Tibial nerve (tissue), 4 donors: ENCODE data around the gene STAC3. TPM values are rescaled to one million over a fixed set of nuclear protein-coding genes. Genes with fewer than 3 reads are reported as not detected.

Experiments
- DNase-seq, 2 donors: peaks; one replicate each; pipeline ENCODE4 v3.0.0-alpha.2; 2019; ENCODE audit warnings: low spot score in 2 of 2
- H3K27ac ChIP-seq, 4 donors: fragments of 200-600 bp; sonication (generic) in 3 of 4; one replicate each; pipeline ENCODE4 v1.5.1; 2017 to 2019; ENCODE audit warnings: mild to moderate bottlenecking in 1 of 4
- H3K27me3 ChIP-seq, 2 donors: fragments of 200-600 bp; sonication (generic) in 1 of 2; one replicate each; pipeline versions ENCODE4 v1.5.1 to v1.6.0; 2017 to 2019
- H3K36me3 ChIP-seq, 3 donors: fragments of 200-600 bp; sonication (generic); one replicate each; pipeline ENCODE4 v1.5.1; 2018 to 2019
- H3K4me1 ChIP-seq, 4 donors: fragments of 200-600 bp; sonication (generic) in 3 of 4; one replicate each; pipeline ENCODE4 v1.5.1; 2017 to 2019
- H3K4me3 ChIP-seq, 4 donors: fragments of 200-600 bp; sonication (generic) in 3 of 4; one replicate each; pipeline ENCODE4 v1.5.1; 2017 to 2019; ENCODE audit warnings: mild to moderate bottlenecking in 1 of 4, moderate library complexity in 1 of 4
- H3K9me3 ChIP-seq, 4 donors: fragments of 200-600 bp; sonication (generic) in 3 of 4; one replicate each; pipeline ENCODE4 v1.5.1; 2017 to 2019
- CTCF ChIP-seq, 5 experiments: fragments of 200-600 bp in 3 of 5; fragments of 450-650 bp in 2 of 5; sonication (generic) in 3 of 5; IDR thresholded peaks; one replicate each; pipeline ENCODE4 v1.5.1; 2016 to 2019; ENCODE audit warnings: antibody characterized with exemption in 5 of 5, mild to moderate bottlenecking in 3 of 5, moderate library complexity in 2 of 5
- EP300 ChIP-seq, 2 donors: sonication (generic); formaldehyde crosslinking; IDR thresholded peaks; one replicate each; pipeline ENCODE4 v1.6.1; 2017; ENCODE audit warnings: antibody characterized with exemption in 2 of 2, mild to moderate bottlenecking in 1 of 2
- POLR2A ChIP-seq, 2 donors: fragments of 450-650 bp; IDR thresholded peaks; one replicate each; pipeline ENCODE4 v1.6.1; 2017; ENCODE audit warnings: antibody characterized with exemption in 2 of 2, mild to moderate bottlenecking in 2 of 2, moderate library complexity in 2 of 2
- WGBS, 2 donors: methylation state at CpG; one replicate each; pipeline ENCODE4 v1.1.5; 2018; 5-methylcytosine and 5-hydroxymethylcytosine counted together
- total RNA-seq, 4 donors: library from RNA; depleted of rRNA; stranded (reverse); fragments of >200 nt; gene quantifications; one replicate each; pipeline ENCODE4 v1.1.0, GENCODE V29; 2016

Gene STAC3
- total RNA-seq, 4 donors from 2014 or later = 1.7 to 5.0 (median 3.6) TPM; not detected in 1

- no peak for TF ChIP-seq EP300 (IDR thresholded peaks at IDR 0.05)
- TF ChIP-seq POLR2A (IDR thresholded peaks at IDR 0.05) = no peak
- no peak for TF ChIP-seq CTCF (IDR thresholded peaks at IDR 0.05)
- H3K4me3 ChIP-seq = no peak overlapping the region
- WGBS, 2 donors = 87 to 92% methylated on average over 9 to 21 of the region's 22 CpGs
- no peaks in the 10 kb centered on the region for H3K4me1 ChIP-seq
- DNase-seq = no peak
- no peak overlapping the region for H3K27ac ChIP-seq
- H3K27me3 ChIP-seq = no peaks in the 10 kb centered on the region
- H3K9me3 ChIP-seq = no peaks in the 10 kb centered on the region
- H3K36me3 ChIP-seq = peaks cover 2 to 100% (median 30%) of the 10 kb centered on the region in 3 donors
These were observed 54.0 kb downstream of the STAC3 start for GRCh38 chr12:57196956-57197355.

- Histone ChIP-seq H3K27me3 (no peaks in the 10 kb centered on the region), H3K27ac (no peak overlapping the region), H3K9me3 (no peaks in the 10 kb centered on the region), H3K4me3 (no peak overlapping the region), H3K4me1 (no peaks in the 10 kb centered on the region), H3K36me3 (peaks cover 2 to 100% (median 30%) of the 10 kb centered on the region in 3 donors)
- TF ChIP-seq CTCF (IDR thresholded peaks at IDR 0.05) (no peak), EP300 (IDR thresholded peaks at IDR 0.05) (no peak), POLR2A (IDR thresholded peaks at IDR 0.05) (no peak)
- DNase-seq = no peak
- WGBS, 2 donors = 60 to 62% methylated on average over 4 of the region's 4 CpGs
These were observed 54.5 kb downstream of the STAC3 start for GRCh38 chr12:57196439-57196838.

GRCh38 chr12:57195611-57196371 lies 55.2 kb downstream of the STAC3 start:
- H3K36me3 ChIP-seq = peaks cover 2 to 100% (median 30%) of the 10 kb centered on the region in 3 donors
- H3K27ac ChIP-seq = no peak overlapping the region
- DNase-seq = no peak

GRCh38 chr12:57195186-57195585 lies 55.8 kb downstream of the STAC3 start:
- no peaks in the 10 kb centered on the region for H3K4me1 ChIP-seq
- WGBS, 2 donors = 83 to 87% methylated on average over 16 to 19 of the region's 19 CpGs
- H3K9me3 ChIP-seq = no peaks in the 10 kb centered on the region
- H3K36me3 ChIP-seq = peaks cover under 1 to 100% (median 30%) of the 10 kb centered on the region in 3 donors
- H3K27ac ChIP-seq = no peak overlapping the region
- no peak overlapping the region for H3K4me3 ChIP-seq
- DNase-seq = no peak
- TF ChIP-seq EP300 (IDR thresholded peaks at IDR 0.05) = no peak
- H3K27me3 ChIP-seq = no peaks in the 10 kb centered on the region

More at GRCh38 chr12:57195611-57196371, 55.2 kb downstream of the STAC3 start:
- Histone ChIP-seq H3K4me1 (no peaks in the 10 kb centered on the region), H3K27me3 (no peaks in the 10 kb centered on the region), H3K9me3 (no peaks in the 10 kb centered on the region), H3K4me3 (no peak overlapping the region)
- WGBS, 2 donors = 72 to 73% methylated on average over 26 to 29 of the region's 34 CpGs
- TF ChIP-seq POLR2A (IDR thresholded peaks at IDR 0.05) = no peak

- WGBS, 2 donors = 92 to 93% methylated on average over 15 to 16 of the region's 18 CpGs
These were observed 56.7 kb downstream of the STAC3 start for GRCh38 chr12:57194253-57194652.

More at GRCh38 chr12:57194253-57194652, 56.7 kb downstream of the STAC3 start:
- TF ChIP-seq POLR2A (IDR thresholded peaks at IDR 0.05) = no peak
- no peak for TF ChIP-seq CTCF (IDR thresholded peaks at IDR 0.05)
- no peak overlapping the region for H3K27ac ChIP-seq
- DNase-seq = no peak
- H3K4me1 ChIP-seq = no peaks in the 10 kb centered on the region
- H3K27me3 ChIP-seq = no peaks in the 10 kb centered on the region
- no peak overlapping the region for H3K4me3 ChIP-seq
- H3K9me3 ChIP-seq = no peaks in the 10 kb centered on the region
- peaks cover 1 to 100% (median 26%) of the 10 kb centered on the region in 3 donors for H3K36me3 ChIP-seq
